H1 (cell line): ENCODE measurements around the gene GALNT9. TPM values are rescaled to one million over a fixed set of nuclear protein-coding genes. Genes with fewer than 3 reads are reported as not detected.

ENCODE experiments used
- CTCF ChIA-PET: fragments of 300-600 bp; sonication (Branson Sonifier 250); formaldehyde crosslinking; loops from one replicate; lab custom pipeline; 2021; ENCODE audit not compliant: partially characterized antibody; lab: Charles Lee
- POLR2A ChIA-PET: fragments of 300-600 bp; sonication (Branson Sonifier 250); formaldehyde crosslinking; loops from one replicate; lab custom pipeline; 2021; ENCODE audit warnings: inconsistent platforms; ENCODE audit not compliant: partially characterized antibody; lab: Charles Lee
- DNase-seq, 2 experiments: peaks; one replicate each; pipeline versions ENCODE4 v3.0.0 to v3.0.0-alpha.2; 2010 to 2022; ENCODE audit warnings: low spot score in 2 of 2, low read depth in 1 of 2, mixed read lengths in 1 of 2
- FAIRE-seq: peaks from 2 replicates; lab custom pipeline; 2011; peaks lifted over from hg19 to GRCh38; lab: Jason Lieb, UNC
- H2AFZ ChIP-seq: 2 replicates; pipeline ENCODE4 v1.8.1; 2012; ENCODE audit warnings: low read length, inconsistent platforms
- H2AK5ac ChIP-seq: 2 replicates; pipeline ENCODE4 v1.6.1; 2013; ENCODE audit warnings: low read depth, low read length
- H2BK120ac ChIP-seq: replicated peaks from 2 replicates; pipeline ENCODE3; 2013; ENCODE audit warnings: low read depth, low read length, inconsistent platforms
- H2BK12ac ChIP-seq: 2 replicates; pipeline ENCODE4 v1.6.1; 2013; ENCODE audit warnings: low read depth, low read length
- H2BK15ac ChIP-seq: 2 replicates; pipeline ENCODE4 v1.6.1; 2013; ENCODE audit warnings: low read length
- H2BK20ac ChIP-seq: 2 replicates; pipeline ENCODE4 v1.6.1; 2013; ENCODE audit warnings: low read length
- H2BK5ac ChIP-seq: 2 replicates; pipeline ENCODE4 v1.6.1; 2013; ENCODE audit warnings: low read depth, low read length
- H3K14ac ChIP-seq: 2 replicates; pipeline ENCODE4 v1.6.1; 2013; ENCODE audit warnings: inconsistent platforms; ENCODE audit not compliant: insufficient read length
- H3K18ac ChIP-seq: 2 replicates; pipeline ENCODE4 v1.6.1; 2013; ENCODE audit warnings: low read length; ENCODE audit errors: extremely low read depth
- H3K23ac ChIP-seq: 2 replicates; pipeline ENCODE4 v1.6.1; 2013; ENCODE audit warnings: inconsistent platforms; ENCODE audit not compliant: insufficient read length
- H3K23me2 ChIP-seq: 2 replicates; pipeline ENCODE4 v1.6.1; 2013; ENCODE audit warnings: low read depth, low read length
- H3K27ac ChIP-seq: 2 replicates; pipeline ENCODE4 v1.6.1; 2011; ENCODE audit warnings: low read depth, low read length, inconsistent platforms
- H3K27me3 ChIP-seq, 4 experiments: replicated peaks in 1 of 4; 1 replicate in 1 of 4; 2 replicates in 3 of 4; pipeline versions ENCODE4 v1.6.1 to v1.8.1; 2011 to 2013; ENCODE audit warnings: low read length in 3 of 4, mild to moderate bottlenecking in 3 of 4, inconsistent platforms in 2 of 4, mixed read lengths in 2 of 4, moderate library complexity in 1 of 4; ENCODE audit not compliant: control insufficient read depth in 3 of 4, insufficient read depth in 3 of 4; ENCODE audit errors: extremely low read depth in 1 of 4
- H3K36me3 ChIP-seq, 4 experiments: 2 replicates each; pipeline versions ENCODE4 v1.6.1 to v1.8.1; 2011 to 2013; ENCODE audit warnings: mild to moderate bottlenecking in 4 of 4, low read length in 3 of 4, moderate library complexity in 2 of 4, control low read depth in 1 of 4, inconsistent platforms in 1 of 4; ENCODE audit not compliant: insufficient read depth in 4 of 4, control insufficient read depth in 2 of 4
- H3K4ac ChIP-seq: replicated peaks from 2 replicates; pipeline ENCODE3; 2013; ENCODE audit warnings: low read length, low read depth, mixed read lengths, inconsistent platforms; ENCODE audit not compliant: insufficient read length
- H3K4me1 ChIP-seq, 4 experiments: replicated peaks in 1 of 4; 1 replicate in 1 of 4; 2 replicates in 3 of 4; pipeline versions ENCODE4 v1.6.1 to v1.8.1; 2011 to 2013; ENCODE audit warnings: low read length in 3 of 4, inconsistent platforms in 2 of 4, mixed read lengths in 1 of 4; ENCODE audit not compliant: insufficient read depth in 4 of 4, control insufficient read depth in 3 of 4
- H3K4me2 ChIP-seq, 2 experiments: 2 replicates each; pipeline versions ENCODE4 v1.6.1 to v1.8.1; 2011 to 2013; ENCODE audit warnings: low read depth in 2 of 2, low read length in 2 of 2, control low read depth in 1 of 2, inconsistent platforms in 1 of 2, mild to moderate bottlenecking in 1 of 2; ENCODE audit not compliant: insufficient read depth in 1 of 2
- H3K4me3 ChIP-seq, 4 experiments: fragments of 200-600, 300-600 bp in 1 of 4; sonication (generic), shearing (Covaris generic), sonication (Bioruptor Twin) in 1 of 4; 2 replicates each; pipeline versions ENCODE4 v1.5.1 to v1.8.1; 2011 to 2016; ENCODE audit warnings: low read length in 4 of 4, low read depth in 3 of 4, control low read depth in 2 of 4, inconsistent platforms in 2 of 4, mild to moderate bottlenecking in 2 of 4, mixed read lengths in 1 of 4, moderate library complexity in 1 of 4; ENCODE audit not compliant: insufficient read depth in 2 of 4; ENCODE audit errors: extremely low read depth in 1 of 4
- H3K56ac ChIP-seq: replicated peaks from 2 replicates; pipeline ENCODE3; 2013; ENCODE audit warnings: low read depth, mild to moderate bottlenecking, mixed read lengths, low read length, inconsistent platforms; ENCODE audit not compliant: insufficient read length
- H3K79me1 ChIP-seq: 2 replicates; pipeline ENCODE4 v1.6.1; 2013; ENCODE audit warnings: low read depth, low read length, control low read depth
- H3K79me2 ChIP-seq, 2 experiments: 2 replicates each; pipeline versions ENCODE4 v1.6.1 to v1.8.1; 2012 to 2013; ENCODE audit warnings: low read length in 2 of 2, mild to moderate bottlenecking in 2 of 2, inconsistent platforms in 1 of 2; ENCODE audit not compliant: insufficient read depth in 2 of 2, control insufficient read depth in 1 of 2
- H3K9ac ChIP-seq, 4 experiments: replicated peaks in 1 of 4; 1 replicate in 1 of 4; 2 replicates in 3 of 4; pipeline versions ENCODE4 v1.6.1 to v1.8.1; 2011 to 2013; ENCODE audit warnings: low read depth in 3 of 4, low read length in 3 of 4, control low read depth in 2 of 4, mild to moderate bottlenecking in 2 of 4, moderate library complexity in 2 of 4, inconsistent platforms in 1 of 4; ENCODE audit errors: extremely low read depth in 1 of 4
- H3K9me3 ChIP-seq, 2 experiments: 2 replicates each; pipeline versions ENCODE4 v1.6.1 to v1.8.1; 2012 to 2013; ENCODE audit warnings: mild to moderate bottlenecking in 2 of 2, moderate library complexity in 2 of 2, control low read depth in 1 of 2, inconsistent platforms in 1 of 2, low read depth in 1 of 2, low read length in 1 of 2, mixed read lengths in 1 of 2; ENCODE audit not compliant: insufficient read depth in 2 of 2
- H4K20me1 ChIP-seq, 2 experiments: replicated peaks in 1 of 2; 2 replicates each; pipeline versions ENCODE3 to v1.8.1; 2011 to 2013; ENCODE audit warnings: inconsistent platforms in 2 of 2, low read length in 2 of 2, mild to moderate bottlenecking in 1 of 2; ENCODE audit not compliant: insufficient read depth in 2 of 2, control insufficient read depth in 1 of 2
- H4K5ac ChIP-seq: 2 replicates; pipeline ENCODE4 v1.6.1; 2013; ENCODE audit warnings: low read length, low read depth, mixed read lengths, inconsistent platforms; ENCODE audit not compliant: insufficient read length
- H4K8ac ChIP-seq: 2 replicates; pipeline ENCODE4 v1.8.0; 2013; ENCODE audit warnings: mild to moderate bottlenecking, moderate library complexity, low read length, inconsistent platforms; ENCODE audit not compliant: insufficient read depth; ENCODE audit errors: extremely low read depth
- H4K91ac ChIP-seq: replicated peaks from 2 replicates; pipeline ENCODE3; 2013; ENCODE audit warnings: low read length, mixed read lengths, inconsistent platforms; ENCODE audit not compliant: insufficient read length
- EP300 ChIP-seq, 2 experiments: IDR thresholded peaks; 1 replicate in 1 of 2; 2 replicates in 1 of 2; pipeline ENCODE4 v1.6.1; 2011 to 2012; ENCODE audit warnings: low read depth in 2 of 2, low read length in 2 of 2, mild to moderate bottlenecking in 2 of 2, borderline replicate concordance in 1 of 2, inconsistent platforms in 1 of 2, moderate library complexity in 1 of 2
- FOSL1 ChIP-seq: IDR thresholded peaks from 2 replicates; pipeline ENCODE4 v1.6.1; 2011; ENCODE audit warnings: mild to moderate bottlenecking, low read depth, low read length, moderate library complexity; ENCODE audit not compliant: insufficient read depth
- HDAC6 ChIP-seq: IDR thresholded peaks from one replicate; pipeline ENCODE4 v1.7.1; 2012; ENCODE audit warnings: low read depth, mild to moderate bottlenecking, inconsistent platforms, low read length, moderate library complexity
- KDM4A ChIP-seq: IDR thresholded peaks from one replicate; pipeline ENCODE4 v1.7.1; 2012; ENCODE audit warnings: low read depth, mild to moderate bottlenecking, moderate library complexity, low read length, inconsistent platforms; ENCODE audit not compliant: severe bottlenecking
- MAFK ChIP-seq: IDR thresholded peaks from 2 replicates; pipeline ENCODE4 v1.6.1; 2012; ENCODE audit warnings: low read depth, mild to moderate bottlenecking, improper control_type of control experiment, low read length
- NRF1 ChIP-seq: IDR thresholded peaks from 2 replicates; pipeline ENCODE4 v1.6.1; 2011; ENCODE audit warnings: mild to moderate bottlenecking, low read depth, low read length, improper control_type of control experiment
- RFX5 ChIP-seq: IDR thresholded peaks from 2 replicates; pipeline ENCODE4 v1.6.1; 2011; ENCODE audit warnings: low read depth, low read length, improper control_type of control experiment, borderline replicate concordance
- RXRA ChIP-seq: IDR thresholded peaks from 2 replicates; pipeline ENCODE4 v1.6.1; 2011; ENCODE audit warnings: low read depth, mild to moderate bottlenecking, low read length, moderate library complexity; ENCODE audit not compliant: insufficient read depth
- SIRT6 ChIP-seq: IDR thresholded peaks from one replicate; pipeline ENCODE4 v1.7.1; 2012; ENCODE audit warnings: low read length, inconsistent platforms
- TAF7 ChIP-seq: optimal IDR thresholded peaks from 2 replicates; pipeline ENCODE3; 2011; ENCODE audit warnings: low read depth, mild to moderate bottlenecking, inconsistent platforms, low read length, moderate library complexity, borderline replicate concordance
- TBP ChIP-seq: IDR thresholded peaks from 2 replicates; pipeline ENCODE4 v1.6.1; 2011; ENCODE audit warnings: low read depth, low read length, improper control_type of control experiment
- ZNF274 ChIP-seq: IDR thresholded peaks from 2 replicates; pipeline ENCODE4 v1.7.0; 2012; ENCODE audit warnings: low read length, borderline replicate concordance; ENCODE audit errors: extremely low read depth
- WGBS, 2 experiments: shearing (Covaris generic) in 1 of 2; methylation state at CpG; one replicate each; pipeline versions ENCODE4 v1.1.6 to v1.1.7; 2013 to 2015; ENCODE audit warnings: low lambda C conversion rate in 2 of 2, mixed read lengths in 2 of 2, inconsistent platforms in 1 of 2, low coverage in 1 of 2, missing lambda C conversion rate in 1 of 2; ENCODE audit not compliant: insufficient replicate concordance in 2 of 2, insufficient coverage in 1 of 2, insufficient read length in 1 of 2; ENCODE audit errors: extremely low coverage in 1 of 2, missing lambda C conversion rate in 1 of 2; 5-methylcytosine and 5-hydroxymethylcytosine counted together
- polyA plus RNA-seq, 7 experiments: library from polyadenylated mRNA; depleted of rRNA in 3 of 7; stranded (reverse) in 5 of 7; unstranded in 2 of 7; fragments of >200 nt in 5 of 7; fragments of 200-250 nt in 2 of 7; gene quantifications; 1 replicate in 5 of 7; 2 replicates in 1 of 7; 4 replicates in 1 of 7; pipeline versions ENCODE4 v1.2.1 to v1.2.3, GENCODE V29; 2011 to 2013; ENCODE audit warnings: missing spikeins in 2 of 7, mixed read lengths in 2 of 7
- total RNA-seq: library from RNA; stranded (reverse); fragmentation: NEBNext Ultra II Directional; extraction: Animal tissue kit (Norgen Biotek cat#: 25700); gene quantifications from 2 replicates; pipeline ENCODE4 v1.2.1, GENCODE V29; 2021
- TF ChIP-seq, protein P1 (sequence below): IDR thresholded peaks from 2 replicates; pipeline ENCODE4 v1.6.1; 2012; ENCODE audit warnings: inconsistent platforms

Gene GALNT9
- total and polyA plus RNA-seq, 2 of the 8 experiments (the other 6 are each of a cell fraction or from before 2014, with no cell fraction given), result 2.0 to 3.6 TPM

DNA sequence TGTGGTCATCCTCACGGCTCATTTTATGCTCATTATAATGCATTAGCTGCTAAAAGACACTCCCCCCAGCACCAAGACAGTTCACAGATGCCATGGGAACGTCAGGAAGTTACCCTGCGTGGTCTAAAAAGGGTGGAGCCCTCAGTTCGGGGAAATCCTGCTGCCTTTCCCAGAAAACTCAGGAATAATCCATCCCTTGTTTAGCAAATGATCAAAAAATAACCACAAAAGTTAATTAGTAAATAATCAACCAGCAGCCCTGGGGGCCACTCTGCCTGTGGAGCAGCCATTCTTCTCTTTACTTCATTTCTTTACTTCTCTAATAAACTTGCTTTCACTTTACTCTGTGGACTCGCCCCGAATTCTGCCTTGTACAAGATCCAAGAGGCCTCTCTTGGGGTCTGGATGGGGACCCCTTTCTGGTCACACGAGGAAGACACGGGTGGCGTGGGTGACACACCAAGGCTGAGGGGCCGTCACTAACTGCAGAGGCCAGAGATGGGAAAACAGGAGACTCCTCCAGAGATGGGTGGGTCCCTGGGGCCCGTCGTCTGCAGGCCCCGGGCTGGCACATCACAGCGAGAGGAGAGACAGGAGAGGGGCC is 119.7 kb downstream of the GALNT9 start:
- H4K20me1 ChIP-seq, result peaks cover under 1 to 2% of the 10 kb centered on the region in 2 experiments
- no peak overlapping the region for H4K8ac ChIP-seq
- H3K18ac ChIP-seq, result no peak overlapping the region
- H3K4me2 ChIP-seq, result no peak overlapping the region
- no peak overlapping the region for H3K27ac ChIP-seq
- 86% methylated on average over 14 of the region's 14 CpGs; no CpG with 5 or more reads in 1 of the 2 experiments for WGBS, 2 experiments
- no peak overlapping the region for H3K4me3 ChIP-seq
- H3K4ac ChIP-seq, result no peak overlapping the region
- no peak overlapping the region for H2BK120ac ChIP-seq
- FAIRE-seq, result no peak
- H3K23me2 ChIP-seq, result no peaks in the 10 kb centered on the region
- no peak overlapping the region for H2BK15ac ChIP-seq
- H4K91ac ChIP-seq, result no peak overlapping the region
- 0 out of 7 replicates have a peak, but pooled peaks cover 0 to 3% (median 0%) of the 10 kb centered on the region in 4 experiments for H3K4me1 ChIP-seq
- H3K9ac ChIP-seq, result no peak overlapping the region
- ChIA-PET CTCF (interaction anchor here (0.6 to 2.7 kb wide), 4 partner anchors 49 to 1374 kb away, joined by 3 to 8 read pairs (median 4); no protein-coding TSS in a partner anchor), POLR2A (interaction anchor here (0.7 kb wide), 1 partner anchor 193 kb away, joined by 3 read pairs; no protein-coding TSS in a partner anchor)
- no peaks in the 10 kb centered on the region for H3K36me3 ChIP-seq
- H3K9me3 ChIP-seq, result peaks cover 2 to 5% of the 10 kb centered on the region in 2 experiments; a peak in 1 of 4 replicates
- no peaks in the 10 kb centered on the region for H3K79me1 ChIP-seq
- H2AFZ ChIP-seq, result no peak overlapping the region
- H3K23ac ChIP-seq, result no peak overlapping the region
- no peak overlapping the region for H2BK12ac ChIP-seq
- H2BK5ac ChIP-seq, result no peak overlapping the region
- H3K14ac ChIP-seq, result no peak overlapping the region
- no peak overlapping the region for H2BK20ac ChIP-seq
- no peak for DNase-seq
- H3K56ac ChIP-seq, result no peak overlapping the region
- peaks cover 0 to 27% (median 17%) of the 10 kb centered on the region in 4 experiments; a peak in 4 of 7 replicates for H3K27me3 ChIP-seq
- no peaks in the 10 kb centered on the region for H3K79me2 ChIP-seq
- H2AK5ac ChIP-seq, result no peak overlapping the region
- H4K5ac ChIP-seq, result no peak overlapping the region
- TF ChIP-seq RFX5 (no peak), TAF7 (no peak), SIRT6 (no peak), NRF1 (no peak), KDM4A (no peak), ZNF274 (no peak), EP300 (IDR thresholded peaks at IDR 0.05; ENCODE audit: borderline replicate concordance in 1 of 2, low read depth in 2 of 2, low read length in 2 of 2) (no peak), FOSL1 (no peak), TBP (no peak), HDAC6 (no peak), RXRA (no peak), MAFK (no peak)
- TF ChIP-seq, protein P1, sequence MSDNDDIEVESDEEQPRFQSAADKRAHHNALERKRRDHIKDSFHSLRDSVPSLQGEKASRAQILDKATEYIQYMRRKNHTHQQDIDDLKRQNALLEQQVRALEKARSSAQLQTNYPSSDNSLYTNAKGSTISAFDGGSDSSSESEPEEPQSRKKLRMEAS, result no peak
